HEK293T (cell line): ENCODE results near the gene C1QTNF8.

Source experiments
- CTCF ChIA-PET: fragments of 350-600 bp; formaldehyde crosslinking; extraction: SDS; loops from one replicate; lab custom pipeline; 2021; ENCODE audit warnings: antibody characterized with exemption, inconsistent platforms; lab: Yijun Ruan, JAX
- POLR2A ChIA-PET: fragments of 350-600 bp; formaldehyde crosslinking; extraction: SDS; loops from one replicate; lab custom pipeline; 2020; ENCODE audit warnings: antibody characterized with exemption, inconsistent platforms; lab: Yijun Ruan, JAX
- DNase-seq: peaks from one replicate; pipeline ENCODE4 v3.0.0; 2012; ENCODE audit warnings: mixed read lengths; ENCODE audit errors: extremely low spot score
- ARNT ChIP-seq: fragments of 450-650 bp; IDR thresholded peaks from 2 replicates; pipeline ENCODE4 v1.6.1; 2017; ENCODE audit warnings: mild to moderate bottlenecking
- BHLHE40 ChIP-seq: fragments of 450-650 bp; IDR thresholded peaks from 2 replicates; pipeline ENCODE4 v1.6.1; 2016; ENCODE audit warnings: mild to moderate bottlenecking, moderate library complexity, borderline replicate concordance
- CTBP1 ChIP-seq: fragments of 450-650 bp; IDR thresholded peaks from 2 replicates; pipeline ENCODE4 v1.6.1; 2016; ENCODE audit warnings: borderline replicate concordance
- ELF4 ChIP-seq: fragments of 450-650 bp; IDR thresholded peaks from 2 replicates; pipeline ENCODE4 v1.6.1; 2017; ENCODE audit warnings: antibody characterized with exemption
- FOXA1 ChIP-seq: fragments of 450-650 bp; IDR thresholded peaks from 2 replicates; pipeline ENCODE4 v1.6.1; 2016; ENCODE audit warnings: mild to moderate bottlenecking
- FOXK2 ChIP-seq: fragments of 450-650 bp; IDR thresholded peaks from 2 replicates; pipeline ENCODE4 v1.6.1; 2016; ENCODE audit warnings: mild to moderate bottlenecking
- FOXM1 ChIP-seq: fragments of 450-650 bp; IDR thresholded peaks from 2 replicates; pipeline ENCODE4 v1.6.1; 2017; ENCODE audit warnings: mild to moderate bottlenecking, borderline replicate concordance
- HDGF ChIP-seq: fragments of 450-650 bp; IDR thresholded peaks from 2 replicates; pipeline ENCODE4 v1.6.1; 2017; ENCODE audit warnings: antibody characterized with exemption, borderline replicate concordance
- L3MBTL2 ChIP-seq: fragments of 450-650 bp; conservative IDR thresholded peaks from 2 replicates; pipeline ENCODE4 v1.6.1; 2016; ENCODE audit warnings: mild to moderate bottlenecking
- LEF1 ChIP-seq: fragments of 450-650 bp; IDR thresholded peaks from 2 replicates; pipeline ENCODE4 v1.6.1; 2017; ENCODE audit warnings: mild to moderate bottlenecking, borderline replicate concordance
- NFRKB ChIP-seq: fragments of 450-650 bp; IDR thresholded peaks from 2 replicates; pipeline ENCODE4 v1.6.1; 2016; ENCODE audit warnings: mild to moderate bottlenecking, moderate library complexity
- SP1 ChIP-seq: fragments of 450-650 bp; IDR thresholded peaks from 2 replicates; pipeline ENCODE4 v1.6.1; 2017
- SUZ12 ChIP-seq: fragments of 450-650 bp; IDR thresholded peaks from 2 replicates; pipeline ENCODE4 v1.6.1; 2016; ENCODE audit warnings: mild to moderate bottlenecking
- TARDBP ChIP-seq: fragments of 450-650 bp; IDR thresholded peaks from 2 replicates; pipeline ENCODE4 v1.6.1; 2016
- ZNF384 ChIP-seq: fragments of 450-650 bp; IDR thresholded peaks from 2 replicates; pipeline ENCODE4 v1.6.1; 2016
- TF ChIP-seq, protein P1 (sequence below): fragments of 450-650 bp; IDR thresholded peaks from 2 replicates; pipeline ENCODE4 v1.6.1; 2016

Gene C1QTNF8

GRCh38 chr16:1130382-1130781 lies 34.3 kb upstream of the C1QTNF8 start:
- ChIA-PET POLR2A (no interaction called here), CTCF (no interaction called here)
- no peak for DNase-seq
- TF ChIP-seq ZNF384 (no peak), NFRKB (no peak), SP1 (no peak), FOXM1 (no peak), ARNT (no peak), L3MBTL2 (no peak), TARDBP (no peak), FOXK2 (no peak), SUZ12 (no peak), LEF1 (no peak), HDGF (no peak), CTBP1 (no peak), ELF4 (no peak), FOXA1 (no peak)
- TF ChIP-seq, protein P1, sequence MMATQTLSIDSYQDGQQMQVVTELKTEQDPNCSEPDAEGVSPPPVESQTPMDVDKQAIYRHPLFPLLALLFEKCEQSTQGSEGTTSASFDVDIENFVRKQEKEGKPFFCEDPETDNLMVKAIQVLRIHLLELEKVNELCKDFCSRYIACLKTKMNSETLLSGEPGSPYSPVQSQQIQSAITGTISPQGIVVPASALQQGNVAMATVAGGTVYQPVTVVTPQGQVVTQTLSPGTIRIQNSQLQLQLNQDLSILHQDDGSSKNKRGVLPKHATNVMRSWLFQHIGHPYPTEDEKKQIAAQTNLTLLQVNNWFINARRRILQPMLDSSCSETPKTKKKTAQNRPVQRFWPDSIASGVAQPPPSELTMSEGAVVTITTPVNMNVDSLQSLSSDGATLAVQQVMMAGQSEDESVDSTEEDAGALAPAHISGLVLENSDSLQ = no peak

- ChIA-PET POLR2A (no interaction called here), CTCF (no interaction called here)
- no peak for DNase-seq
- TF ChIP-seq FOXA1 (no peak), FOXM1 (no peak), SP1 (no peak), ZNF384 (no peak), ELF4 (no peak), BHLHE40 (no peak), FOXK2 (no peak), TARDBP (no peak), LEF1 (no peak)
- TF ChIP-seq, protein P1 = no peak
These were observed 33.3 kb upstream of the C1QTNF8 start for GRCh38 chr16:1129106-1129960.

- ChIA-PET POLR2A (no interaction called here), CTCF (no interaction called here)
- TF ChIP-seq ARNT (no peak), FOXK2 (no peak), TARDBP (no peak)
- TF ChIP-seq, protein P1 = no peak
- DNase-seq = no peak
These were observed 32.1 kb upstream of the C1QTNF8 start for GRCh38 chr16:1127971-1128715.

GRCh38 chr16:1127101-1127500 lies 31.1 kb upstream of the C1QTNF8 start:
- ChIA-PET POLR2A (no interaction called here), CTCF (no interaction called here)
- no peak for TF ChIP-seq SUZ12
- no peak for TF ChIP-seq ELF4
- no peak for TF ChIP-seq FOXA1
- TF ChIP-seq NFRKB = no peak
- no peak for TF ChIP-seq LEF1
- no peak for TF ChIP-seq FOXM1
- no peak for TF ChIP-seq HDGF
- DNase-seq = no peak

DNA sequence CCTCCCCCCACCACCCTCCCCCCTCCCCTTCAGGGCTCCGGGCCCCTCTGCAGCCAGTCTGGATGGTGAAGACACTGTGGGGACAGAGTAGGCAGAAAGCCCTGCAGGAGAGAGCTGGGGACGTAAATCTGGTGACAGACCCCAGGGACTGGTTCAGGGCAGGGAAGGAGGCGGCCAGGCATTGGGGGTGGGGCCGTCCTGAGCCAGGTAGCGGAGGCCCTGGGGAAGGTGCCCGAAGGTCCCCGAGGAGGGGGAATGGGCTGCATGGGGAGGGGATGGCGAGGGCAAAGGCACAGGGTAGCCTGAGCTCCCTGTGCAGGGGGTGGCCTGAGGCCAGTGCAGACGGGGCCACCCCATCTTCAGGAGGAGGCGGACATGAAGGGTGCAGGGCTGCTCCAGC lies 30.5 kb upstream of the C1QTNF8 start:
- no peak for DNase-seq
- no peak for TF ChIP-seq ELF4
- TF ChIP-seq TARDBP = no peak
- no peak for TF ChIP-seq SP1
- TF ChIP-seq BHLHE40 = no peak
- no peak for TF ChIP-seq FOXA1
- TF ChIP-seq LEF1 = no peak
- TF ChIP-seq, protein P1 = no peak
- no peak for TF ChIP-seq ZNF384
- ChIA-PET POLR2A (no interaction called here), CTCF (no interaction called here)

DNA sequence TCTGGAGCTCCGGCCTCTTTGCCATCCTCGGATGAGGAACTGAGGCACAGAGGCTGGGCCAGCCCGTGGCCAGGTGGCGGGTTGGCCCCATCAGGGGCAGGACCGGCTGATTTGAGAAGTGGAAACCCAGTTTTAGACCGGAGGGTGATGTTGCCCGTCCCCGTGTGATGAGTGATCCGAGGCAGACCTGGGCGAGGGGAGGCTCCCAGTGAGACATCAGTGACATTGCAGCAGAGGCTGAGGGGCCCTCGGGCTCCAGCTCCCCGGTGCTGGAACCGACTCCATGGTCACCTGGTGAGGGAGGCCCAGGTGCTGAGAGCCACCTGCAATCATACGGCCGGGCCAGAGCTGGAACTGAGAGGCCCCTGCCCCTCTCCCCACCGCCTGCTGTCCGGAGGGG lies 30.0 kb upstream of the C1QTNF8 start:
- TF ChIP-seq ARNT (no peak), ZNF384 (no peak), LEF1 (no peak), CTBP1 (no peak), HDGF (no peak), FOXM1 (no peak), NFRKB (no peak), ELF4 (no peak), FOXA1 (no peak), SUZ12 (no peak), BHLHE40 (no peak), SP1 (no peak), TARDBP (no peak), L3MBTL2 (no peak), FOXK2 (no peak)
- TF ChIP-seq, protein P1 = no peak
- CTCF ChIA-PET = no interaction called here
- POLR2A ChIA-PET = no interaction called here
- DNase-seq = no peak
